Epithelial cell of esophagus (primary cell): Measurements from ENCODE around the gene CROCC2.

Source experiments
- DNase-seq: peaks from one replicate; pipeline ENCODE4 v3.0.0; 2010; ENCODE audit warnings: low read depth
- H3K4me3 ChIP-seq: 2 replicates; pipeline ENCODE4 v1.5.1; 2011; ENCODE audit warnings: mild to moderate bottlenecking, low read length, control low read depth
- TF ChIP-seq, protein P1 (sequence below): IDR thresholded peaks from 2 replicates; pipeline ENCODE4 v1.5.1; 2011; ENCODE audit warnings: low read depth, mild to moderate bottlenecking, low read length, control low read depth, inconsistent platforms; ENCODE audit not compliant: insufficient read depth; ENCODE audit errors: missing control alignments

Gene CROCC2

DNA sequence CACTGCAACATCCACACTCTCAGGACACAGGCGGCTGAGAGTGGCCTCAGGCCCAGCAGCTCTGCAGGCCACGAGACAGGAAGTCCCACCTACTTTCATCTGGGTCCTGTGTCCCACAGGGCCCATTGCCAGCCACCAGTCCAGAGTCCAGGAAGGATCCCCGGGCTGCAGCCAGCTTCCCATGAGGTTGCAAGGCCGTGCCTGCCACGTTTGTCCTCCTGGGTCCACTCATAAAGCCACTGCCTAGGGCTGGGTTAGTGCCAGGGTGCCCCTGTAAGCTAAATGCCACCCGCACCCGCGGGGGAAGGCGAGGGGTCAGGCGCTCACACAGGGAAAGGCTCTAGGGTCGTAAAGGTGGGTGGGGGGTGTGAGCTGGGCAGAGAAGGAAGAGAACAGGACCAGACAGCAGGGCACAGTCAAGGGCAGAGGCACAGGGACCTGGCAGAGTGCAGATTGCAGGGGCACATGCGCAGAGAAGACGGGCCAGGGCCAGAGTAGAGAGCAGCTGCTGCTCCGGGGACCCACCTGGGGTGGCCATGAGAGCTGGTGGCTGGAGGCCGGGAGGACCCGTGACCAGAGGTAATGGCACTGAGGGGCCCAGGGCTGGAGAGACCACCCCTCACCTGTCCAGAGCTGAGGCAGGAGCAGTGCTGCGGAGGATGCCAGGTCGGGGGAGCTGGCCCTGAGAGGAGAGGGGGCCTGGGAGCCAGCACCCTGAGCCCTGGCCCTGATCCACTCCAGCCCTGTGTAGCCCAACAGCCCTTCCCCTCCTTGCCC lies 29.5 kb upstream of the CROCC2 start:
- DNase-seq, result no peak
- H3K4me3 ChIP-seq, result no peak overlapping the region
- TF ChIP-seq, protein P1, sequence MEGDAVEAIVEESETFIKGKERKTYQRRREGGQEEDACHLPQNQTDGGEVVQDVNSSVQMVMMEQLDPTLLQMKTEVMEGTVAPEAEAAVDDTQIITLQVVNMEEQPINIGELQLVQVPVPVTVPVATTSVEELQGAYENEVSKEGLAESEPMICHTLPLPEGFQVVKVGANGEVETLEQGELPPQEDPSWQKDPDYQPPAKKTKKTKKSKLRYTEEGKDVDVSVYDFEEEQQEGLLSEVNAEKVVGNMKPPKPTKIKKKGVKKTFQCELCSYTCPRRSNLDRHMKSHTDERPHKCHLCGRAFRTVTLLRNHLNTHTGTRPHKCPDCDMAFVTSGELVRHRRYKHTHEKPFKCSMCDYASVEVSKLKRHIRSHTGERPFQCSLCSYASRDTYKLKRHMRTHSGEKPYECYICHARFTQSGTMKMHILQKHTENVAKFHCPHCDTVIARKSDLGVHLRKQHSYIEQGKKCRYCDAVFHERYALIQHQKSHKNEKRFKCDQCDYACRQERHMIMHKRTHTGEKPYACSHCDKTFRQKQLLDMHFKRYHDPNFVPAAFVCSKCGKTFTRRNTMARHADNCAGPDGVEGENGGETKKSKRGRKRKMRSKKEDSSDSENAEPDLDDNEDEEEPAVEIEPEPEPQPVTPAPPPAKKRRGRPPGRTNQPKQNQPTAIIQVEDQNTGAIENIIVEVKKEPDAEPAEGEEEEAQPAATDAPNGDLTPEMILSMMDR, result no peak

DNA sequence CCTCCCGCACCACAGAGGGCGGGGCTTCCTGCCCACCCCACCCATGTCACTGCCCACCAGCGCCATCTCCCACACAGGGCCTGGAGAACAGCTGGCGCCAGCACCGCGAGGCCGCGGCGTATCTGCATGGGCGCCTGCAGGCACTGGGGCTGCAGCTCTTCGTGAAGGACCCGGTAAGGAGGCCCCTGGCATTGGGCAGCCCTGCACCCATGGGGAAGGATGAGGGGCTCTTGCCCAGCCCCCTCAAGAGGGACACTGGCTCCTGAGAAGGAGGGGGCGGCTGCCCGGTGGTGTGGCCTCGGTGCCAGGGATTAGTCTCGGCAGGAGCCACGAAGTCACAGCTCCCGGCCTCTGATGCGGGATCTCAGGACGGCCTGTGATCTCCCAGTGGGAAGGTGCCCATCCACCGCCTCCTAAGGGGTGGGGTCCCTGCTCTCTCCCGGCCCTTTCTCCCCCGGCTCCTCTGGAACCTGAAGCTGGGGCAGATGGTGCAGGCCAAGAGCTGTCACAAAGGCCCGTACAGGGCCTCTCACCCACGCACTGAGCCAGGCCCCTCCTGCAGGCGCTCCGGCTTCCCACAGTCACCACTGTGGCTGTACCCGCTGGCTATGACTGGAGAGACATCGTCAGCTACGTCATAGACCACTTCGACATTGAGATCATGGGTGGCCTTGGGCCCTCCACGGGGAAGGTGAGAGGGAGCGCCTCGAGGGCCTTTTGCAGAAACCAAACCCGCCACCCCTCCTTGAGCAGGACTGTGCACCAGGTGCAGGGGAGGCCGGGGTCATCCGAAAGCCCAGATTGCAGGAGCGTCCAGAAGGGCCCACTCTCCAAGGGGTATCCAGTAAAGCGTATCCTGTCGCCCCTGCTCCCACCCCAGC lies 28.4 kb upstream of the CROCC2 start:
- TF ChIP-seq, protein P1, result no peak
- DNase-seq, result no peak
- H3K4me3 ChIP-seq, result no peak overlapping the region

DNA sequence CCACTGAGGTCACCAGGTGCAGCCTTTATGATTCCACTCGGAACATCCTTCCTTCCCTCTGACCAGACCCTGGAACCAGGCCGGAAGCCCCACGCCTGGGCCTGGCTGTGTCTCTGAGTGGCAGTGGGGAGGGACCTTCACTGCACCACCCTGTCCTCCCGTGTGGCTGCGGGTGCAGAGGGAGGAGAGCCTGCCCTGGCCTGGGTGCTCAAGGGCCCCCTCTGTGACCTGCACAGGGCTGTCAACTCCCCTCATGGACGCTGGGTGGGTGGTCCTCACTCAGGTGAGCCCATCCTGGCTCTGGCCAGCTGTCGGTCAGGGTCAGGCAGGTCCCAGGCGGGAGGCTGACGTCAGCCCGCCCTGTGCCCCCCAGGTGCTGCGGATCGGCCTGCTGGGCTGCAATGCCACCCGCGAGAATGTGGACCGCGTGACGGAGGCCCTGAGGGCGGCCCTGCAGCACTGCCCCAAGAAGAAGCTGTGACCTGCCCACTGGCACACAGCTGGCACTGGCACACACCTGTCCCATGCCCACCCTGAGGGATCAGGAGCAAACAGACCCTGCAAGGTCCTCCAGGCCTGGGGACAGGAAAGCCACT lies 27.7 kb upstream of the CROCC2 start:
- TF ChIP-seq, protein P1, result no peak
- DNase-seq, result no peak
- H3K4me3 ChIP-seq, result no peak overlapping the region

DNA sequence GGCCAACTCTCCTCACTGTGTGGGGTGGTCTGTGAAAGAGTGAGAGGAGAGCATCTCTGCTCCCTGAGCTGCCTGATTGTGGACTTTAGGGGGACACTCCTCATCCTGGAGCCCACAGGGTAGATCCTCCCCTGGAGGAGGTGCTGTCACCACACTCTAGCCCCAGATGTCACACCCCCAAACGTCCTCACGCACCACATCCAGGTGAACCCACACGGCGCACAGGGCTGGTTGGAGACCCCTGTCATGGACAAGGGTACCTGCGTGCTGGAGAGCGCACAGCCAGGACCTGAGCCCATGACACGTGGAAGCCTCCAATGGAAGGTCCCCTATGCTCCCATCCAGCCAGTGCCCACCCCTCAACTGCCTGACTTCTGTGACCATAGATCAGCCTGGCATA lies 27.0 kb upstream of the CROCC2 start:
- TF ChIP-seq, protein P1, result no peak
- DNase-seq, result no peak
- H3K4me3 ChIP-seq, result no peak overlapping the region

DNA sequence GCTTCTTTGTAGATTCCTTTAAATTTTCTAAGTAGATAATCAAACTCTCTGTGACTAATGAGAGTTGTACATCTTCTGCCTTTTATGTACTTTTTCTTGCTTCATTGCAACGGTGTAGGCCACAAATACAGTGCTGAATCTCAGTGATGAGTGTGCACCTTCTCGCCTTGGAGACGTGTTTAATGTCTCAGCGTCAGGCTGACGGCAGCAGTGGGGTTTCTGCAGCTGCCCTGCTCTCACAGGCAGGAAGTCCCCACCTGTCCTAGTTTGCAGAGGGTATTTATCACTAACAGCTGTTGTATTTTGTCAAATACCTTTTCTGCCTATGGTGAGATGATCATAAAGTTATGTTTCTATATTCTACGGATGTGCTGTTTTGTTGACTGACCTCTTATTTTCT lies 24.2 kb upstream of the CROCC2 start:
- TF ChIP-seq, protein P1, result no peak
- DNase-seq, result no peak
- H3K4me3 ChIP-seq, result no peak overlapping the region

DNA sequence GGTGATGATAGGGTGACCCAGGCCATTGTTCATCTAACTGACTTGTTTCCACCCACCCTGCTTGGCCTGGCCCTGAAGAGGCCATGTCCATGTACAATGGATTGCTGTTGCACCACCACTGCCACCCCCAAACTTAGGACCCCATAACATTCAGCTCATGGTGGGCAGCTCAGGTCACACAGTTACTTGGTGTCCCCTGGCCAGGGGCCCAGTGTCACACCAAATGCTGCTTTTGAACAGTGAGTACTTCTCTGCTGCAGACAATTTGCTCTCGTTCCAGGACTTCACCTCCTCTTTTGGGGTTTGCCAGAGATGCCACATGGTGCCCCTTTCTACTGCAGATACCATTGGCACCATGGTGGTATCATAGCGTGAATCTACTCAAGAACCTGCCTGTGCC lies 21.9 kb upstream of the CROCC2 start:
- no peak for DNase-seq
- TF ChIP-seq, protein P1, result no peak
- H3K4me3 ChIP-seq, result no peak overlapping the region
